Heart left ventricle (tissue), 13 donors: ENCODE measurements around the gene SORCS2.

Experiments used
- POLR2A ChIP-seq, 2 donors: fragments of 450-650 bp; IDR thresholded peaks; one replicate each; pipeline ENCODE4 v1.6.1; 2017; ENCODE audit warnings: antibody characterized with exemption in 2 of 2, mild to moderate bottlenecking in 2 of 2, moderate library complexity in 2 of 2
- TF ChIP-seq, protein P1 (sequence below), 12 donors: fragments of 200-600 bp; sonication (generic) in 4 of 12; IDR thresholded peaks; one replicate each; pipeline versions ENCODE4 v1.5.0 to v1.8.0; 2018 to 2022; ENCODE audit warnings: antibody characterized with exemption in 12 of 12, mild to moderate bottlenecking in 5 of 12
- donor health status: ischemic (EF 13 %, LVEDD 7.1; RV severe dilation, severe dysfunction).
- donor health status: DM: no; HTN: yes; CAD: no.
- donor health status: DM: no; HTN: no; CAD: no.
- donor health status: ischemic (EF 25% LVEDD 6.9; RV normal size, moderate dysfunction).
- donor health status: ischemic (EF 25% LVEDD 5.7; RV mildly dilated, moderate dysfunction).
- donor health status: ischemic (EF 35%, LVEDD 5.7; RV mildly dilated, moderate dysfunction).
- donor health status: nonischemic (EF 11% LVEDD 7.7; RV severe dilation, severe dysfunction).
- donor health status: DM: yes; HTN: yes; CAD: no.
- donor health status: PGD.
- donor health status: ischemic (EF 29% LVEDD 5.4; RV normal size, mild dysfunction).
- donor health status: nonischemic (EF 23%, LVEDD 6.1; RV moderate dilation, normal function).

GRCh38 chr4:7193030-7193958 lies 956 bp downstream of the SORCS2 start:
- TF ChIP-seq, protein P1, sequence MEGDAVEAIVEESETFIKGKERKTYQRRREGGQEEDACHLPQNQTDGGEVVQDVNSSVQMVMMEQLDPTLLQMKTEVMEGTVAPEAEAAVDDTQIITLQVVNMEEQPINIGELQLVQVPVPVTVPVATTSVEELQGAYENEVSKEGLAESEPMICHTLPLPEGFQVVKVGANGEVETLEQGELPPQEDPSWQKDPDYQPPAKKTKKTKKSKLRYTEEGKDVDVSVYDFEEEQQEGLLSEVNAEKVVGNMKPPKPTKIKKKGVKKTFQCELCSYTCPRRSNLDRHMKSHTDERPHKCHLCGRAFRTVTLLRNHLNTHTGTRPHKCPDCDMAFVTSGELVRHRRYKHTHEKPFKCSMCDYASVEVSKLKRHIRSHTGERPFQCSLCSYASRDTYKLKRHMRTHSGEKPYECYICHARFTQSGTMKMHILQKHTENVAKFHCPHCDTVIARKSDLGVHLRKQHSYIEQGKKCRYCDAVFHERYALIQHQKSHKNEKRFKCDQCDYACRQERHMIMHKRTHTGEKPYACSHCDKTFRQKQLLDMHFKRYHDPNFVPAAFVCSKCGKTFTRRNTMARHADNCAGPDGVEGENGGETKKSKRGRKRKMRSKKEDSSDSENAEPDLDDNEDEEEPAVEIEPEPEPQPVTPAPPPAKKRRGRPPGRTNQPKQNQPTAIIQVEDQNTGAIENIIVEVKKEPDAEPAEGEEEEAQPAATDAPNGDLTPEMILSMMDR (IDR thresholded peaks at IDR 0.05): no peak
- TF ChIP-seq POLR2A (IDR thresholded peaks at IDR 0.05): no peak
